Activated naive CD8-positive, alpha-beta T cell (primary cell): ENCODE measurements around the gene MMD.

Experiments
- H3K27ac Mint-ChIP-seq: one replicate; pipeline ENCODE4 v1.8.0; 2021; ENCODE audit warnings: mixed read lengths
- H3K27me3 Mint-ChIP-seq: one replicate; pipeline ENCODE4 v1.8.0; 2021; ENCODE audit warnings: mixed read lengths
- H3K36me3 Mint-ChIP-seq: one replicate; pipeline ENCODE4 v1.8.0; 2021; ENCODE audit warnings: mixed read lengths
- H3K4me1 Mint-ChIP-seq: one replicate; pipeline ENCODE4 v1.8.0; 2021; ENCODE audit warnings: low read depth, mixed read lengths
- H3K4me3 Mint-ChIP-seq: one replicate; pipeline ENCODE4 v1.8.0; 2021; ENCODE audit warnings: mild to moderate bottlenecking, mixed read lengths
- H3K9me3 Mint-ChIP-seq: one replicate; pipeline ENCODE4 v1.8.0; 2021; ENCODE audit warnings: low read depth, mixed read lengths

MMD gene

DNA sequence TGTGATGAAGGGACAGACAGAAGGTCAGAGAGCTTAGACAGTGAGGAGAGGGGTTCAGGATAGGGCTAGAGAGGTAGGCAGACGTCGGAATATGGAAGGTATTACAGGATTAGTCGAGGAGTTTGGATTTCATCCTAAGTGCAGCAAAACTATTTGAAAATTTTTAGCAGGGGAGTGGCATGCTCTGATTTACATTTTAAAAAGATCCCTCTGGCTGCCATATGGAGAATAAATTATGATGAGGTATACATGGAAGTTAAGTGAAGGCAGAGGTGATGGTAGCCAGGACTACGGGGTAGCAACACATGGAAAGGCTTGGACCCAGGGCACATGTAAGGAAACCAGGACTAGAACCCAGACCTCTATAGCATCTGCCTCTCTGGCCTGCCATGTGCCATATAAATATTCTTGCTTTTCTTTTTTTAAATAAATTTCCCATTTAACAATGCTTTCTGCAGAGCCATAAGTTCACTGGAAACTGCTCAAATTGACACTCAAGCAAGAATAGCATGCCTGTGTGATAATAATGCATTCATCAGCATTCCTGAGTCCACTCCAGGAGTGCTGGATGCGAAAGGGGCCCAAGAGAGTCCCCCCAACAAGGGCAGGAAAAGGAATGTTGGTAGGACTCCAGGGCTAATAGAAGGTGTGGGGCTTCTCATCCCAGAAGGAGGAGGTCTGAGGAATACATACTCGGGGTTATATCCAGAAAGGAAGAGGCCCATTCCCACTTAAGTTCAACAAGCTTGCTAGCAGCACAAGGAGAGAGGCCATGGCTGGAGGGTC, 78.6 kb downstream of the MMD start:
- peaks cover 5% of the 10 kb centered on the region for H3K27me3 Mint-ChIP-seq
- no peak overlapping the region for H3K4me3 Mint-ChIP-seq
- H3K4me1 Mint-ChIP-seq = peaks cover 32% of the 10 kb centered on the region
- no peaks in the 10 kb centered on the region for H3K36me3 Mint-ChIP-seq
- H3K9me3 Mint-ChIP-seq = peaks cover 4% of the 10 kb centered on the region
- H3K27ac Mint-ChIP-seq = no peak overlapping the region
